Vagina (tissue), 2 donors: ENCODE measurements around the gene ULBP2.

ENCODE experiments used
- POLR2A ChIP-seq, 2 donors: fragments of 450-650 bp; IDR thresholded peaks; one replicate each; pipeline ENCODE4 v1.6.1; 2017; ENCODE audit warnings: antibody characterized with exemption in 2 of 2, mild to moderate bottlenecking in 2 of 2, moderate library complexity in 2 of 2
- POLR2AphosphoS5 ChIP-seq, 2 donors: sonication (generic); formaldehyde crosslinking; IDR thresholded peaks; one replicate each; pipeline ENCODE4 v1.9.0; 2017; ENCODE audit warnings: antibody characterized with exemption in 2 of 2, mild to moderate bottlenecking in 2 of 2, low read depth in 1 of 2; ENCODE audit not compliant: insufficient read depth in 1 of 2
- TF ChIP-seq, protein P1 (sequence below), 3 experiments: fragments of 450-650 bp in 2 of 3; fragments of 200-600 bp in 1 of 3; sonication (generic) in 1 of 3; IDR thresholded peaks; one replicate each; pipeline ENCODE4 v1.5.1; 2017 to 2019; ENCODE audit warnings: antibody characterized with exemption in 3 of 3, mild to moderate bottlenecking in 2 of 3, moderate library complexity in 2 of 3

- TF ChIP-seq, protein P1, sequence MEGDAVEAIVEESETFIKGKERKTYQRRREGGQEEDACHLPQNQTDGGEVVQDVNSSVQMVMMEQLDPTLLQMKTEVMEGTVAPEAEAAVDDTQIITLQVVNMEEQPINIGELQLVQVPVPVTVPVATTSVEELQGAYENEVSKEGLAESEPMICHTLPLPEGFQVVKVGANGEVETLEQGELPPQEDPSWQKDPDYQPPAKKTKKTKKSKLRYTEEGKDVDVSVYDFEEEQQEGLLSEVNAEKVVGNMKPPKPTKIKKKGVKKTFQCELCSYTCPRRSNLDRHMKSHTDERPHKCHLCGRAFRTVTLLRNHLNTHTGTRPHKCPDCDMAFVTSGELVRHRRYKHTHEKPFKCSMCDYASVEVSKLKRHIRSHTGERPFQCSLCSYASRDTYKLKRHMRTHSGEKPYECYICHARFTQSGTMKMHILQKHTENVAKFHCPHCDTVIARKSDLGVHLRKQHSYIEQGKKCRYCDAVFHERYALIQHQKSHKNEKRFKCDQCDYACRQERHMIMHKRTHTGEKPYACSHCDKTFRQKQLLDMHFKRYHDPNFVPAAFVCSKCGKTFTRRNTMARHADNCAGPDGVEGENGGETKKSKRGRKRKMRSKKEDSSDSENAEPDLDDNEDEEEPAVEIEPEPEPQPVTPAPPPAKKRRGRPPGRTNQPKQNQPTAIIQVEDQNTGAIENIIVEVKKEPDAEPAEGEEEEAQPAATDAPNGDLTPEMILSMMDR (IDR thresholded peaks at IDR 0.05), result no peak
- TF ChIP-seq POLR2AphosphoS5 (IDR thresholded peaks at IDR 0.05; ENCODE audit: insufficient read depth in 1 of 2, low read depth in 1 of 2), result no peak
- no peak for TF ChIP-seq POLR2A (IDR thresholded peaks at IDR 0.05)
These were observed 9.3 kb downstream of the ULBP2 start for GRCh38 chr6:149951096-149951495.
